ENCODE data around the gene LRRN2.

DNA sequence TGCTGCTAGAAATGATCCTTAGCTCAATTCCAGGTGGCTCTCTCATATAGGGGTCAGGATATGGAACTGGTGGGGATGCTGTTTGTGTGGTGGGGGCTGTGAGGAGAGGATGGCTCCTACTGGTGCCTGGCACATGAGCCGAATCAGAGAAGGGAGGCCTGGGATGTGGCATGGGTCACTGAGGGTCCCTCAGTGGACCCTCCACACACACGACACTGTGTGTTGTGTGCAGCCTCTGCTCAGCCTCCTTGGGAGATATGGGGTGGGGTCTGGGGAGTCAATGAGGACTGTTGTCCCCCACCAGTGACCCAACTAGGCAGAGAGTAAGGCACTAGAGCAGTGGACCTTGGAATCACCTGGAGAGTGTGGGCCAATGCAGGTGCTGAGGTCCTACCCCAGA, 3.2 kb upstream of the LRRN2 start:
- TF ChIP-seq, protein P1, sequence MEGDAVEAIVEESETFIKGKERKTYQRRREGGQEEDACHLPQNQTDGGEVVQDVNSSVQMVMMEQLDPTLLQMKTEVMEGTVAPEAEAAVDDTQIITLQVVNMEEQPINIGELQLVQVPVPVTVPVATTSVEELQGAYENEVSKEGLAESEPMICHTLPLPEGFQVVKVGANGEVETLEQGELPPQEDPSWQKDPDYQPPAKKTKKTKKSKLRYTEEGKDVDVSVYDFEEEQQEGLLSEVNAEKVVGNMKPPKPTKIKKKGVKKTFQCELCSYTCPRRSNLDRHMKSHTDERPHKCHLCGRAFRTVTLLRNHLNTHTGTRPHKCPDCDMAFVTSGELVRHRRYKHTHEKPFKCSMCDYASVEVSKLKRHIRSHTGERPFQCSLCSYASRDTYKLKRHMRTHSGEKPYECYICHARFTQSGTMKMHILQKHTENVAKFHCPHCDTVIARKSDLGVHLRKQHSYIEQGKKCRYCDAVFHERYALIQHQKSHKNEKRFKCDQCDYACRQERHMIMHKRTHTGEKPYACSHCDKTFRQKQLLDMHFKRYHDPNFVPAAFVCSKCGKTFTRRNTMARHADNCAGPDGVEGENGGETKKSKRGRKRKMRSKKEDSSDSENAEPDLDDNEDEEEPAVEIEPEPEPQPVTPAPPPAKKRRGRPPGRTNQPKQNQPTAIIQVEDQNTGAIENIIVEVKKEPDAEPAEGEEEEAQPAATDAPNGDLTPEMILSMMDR (IDR thresholded peaks at IDR 0.05), result no peak
- TF ChIP-seq EP300 (IDR thresholded peaks at IDR 0.05) (no peak), POLR2A (IDR thresholded peaks at IDR 0.05) (no peak)

Measured in gastroesophageal sphincter (tissue), 3 donors.